GM11168 (cell line): Measurements from ENCODE around the gene FBXO41.

Experiments
- in situ Hi-C: fragments of 300-500 bp; cut with MboI; formaldehyde crosslinking; loops from one replicate; pipeline ENCODE4 v1.12.0; 2022; ENCODE audit warnings: low sequenced_read_pairs; ENCODE audit not compliant: unreplicated experiment

The FBXO41 gene

DNA sequence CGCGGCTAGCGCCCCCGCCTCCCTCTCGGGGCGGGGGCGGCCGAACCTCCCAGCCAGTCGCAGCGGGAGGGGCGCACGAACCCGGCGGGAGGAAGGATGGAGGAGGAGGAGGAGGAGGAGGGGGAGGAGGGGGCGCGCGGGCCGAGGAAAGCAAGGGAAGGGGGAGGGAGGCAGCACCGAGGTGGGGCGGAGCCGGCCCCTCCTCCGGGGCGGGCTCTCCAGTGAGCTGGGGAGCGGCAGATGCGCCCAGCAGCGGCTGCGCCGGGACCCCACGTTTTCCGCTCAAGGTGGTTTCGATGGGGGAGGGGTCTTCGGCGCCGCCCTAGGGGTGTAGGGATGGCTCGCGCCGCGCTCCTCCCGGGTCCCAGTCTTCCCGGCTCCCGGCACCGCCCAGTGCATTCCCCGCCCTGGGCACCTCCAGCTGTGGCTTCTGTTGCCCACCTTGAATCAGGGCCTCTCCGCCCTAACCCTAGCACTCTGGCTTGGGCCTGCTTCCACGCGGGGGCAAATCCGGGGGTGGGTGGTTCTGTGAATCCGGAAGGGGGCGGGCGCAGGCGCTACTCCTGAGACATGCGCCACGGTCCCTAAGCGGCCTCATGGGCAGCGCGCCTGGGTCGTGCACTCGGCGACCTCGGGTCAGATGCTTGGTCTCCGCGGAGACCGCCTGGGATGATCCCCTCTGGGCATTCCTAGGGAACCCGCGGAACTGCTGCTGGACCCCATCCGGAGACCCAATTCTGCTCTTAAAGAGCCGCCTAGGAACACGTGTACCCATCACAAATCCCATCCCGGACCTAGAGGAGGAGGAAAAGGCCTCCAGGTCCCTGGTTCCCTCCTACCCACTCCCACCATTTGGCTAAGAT, at the start of gene FBXO41:
TSS of gene FBXO41 (minus strand) at position 183 of the 863 bp plus-strand sequence. CDS start 14,848 bp downstream, outside the sequence.
- in situ Hi-C loops: no loop called here

DNA sequence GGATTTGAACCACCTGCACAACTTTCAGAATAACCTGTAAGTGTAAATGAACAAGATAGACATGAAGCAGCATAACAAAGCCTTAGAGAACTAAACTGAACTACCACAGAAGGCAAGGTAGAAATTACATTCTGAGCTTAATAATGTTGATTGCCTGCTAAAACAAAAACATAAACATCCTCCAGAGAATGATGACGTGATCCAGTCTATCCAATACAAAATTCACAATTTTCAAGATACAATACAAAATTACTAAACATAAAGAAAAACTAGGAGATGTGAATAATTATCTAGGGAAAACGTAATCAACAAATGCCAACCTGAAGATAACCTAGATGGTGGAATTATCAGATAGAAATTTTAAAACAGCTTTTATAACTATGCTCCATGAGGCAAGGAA, 49.8 kb upstream of the FBXO41 start:
- in situ Hi-C loops: no loop called here

DNA sequence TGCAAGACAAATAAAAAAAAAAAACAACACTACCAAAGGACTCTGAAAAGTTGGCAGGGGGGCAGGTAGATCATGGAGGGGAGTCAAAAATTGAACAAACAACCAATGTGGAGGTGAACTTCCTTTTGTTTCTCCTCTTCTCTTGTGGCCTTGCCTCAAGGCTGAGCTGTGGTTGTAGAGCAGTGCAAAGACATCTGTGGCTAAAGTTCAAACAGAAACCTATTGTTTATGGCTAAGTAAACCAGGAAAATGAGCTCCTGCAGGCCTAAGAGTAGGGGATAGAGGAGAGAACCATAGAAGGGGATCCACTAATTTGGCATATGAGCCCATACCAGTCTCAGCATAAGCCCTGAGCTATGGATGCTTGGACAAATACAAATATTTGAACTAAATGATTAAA, 49.3 kb upstream of the FBXO41 start:
- in situ Hi-C loops: no loop called here

GRCh38 chr2:73324126-73324725, 39.9 kb upstream of the FBXO41 start:
- in situ Hi-C loops: no loop called here

GRCh38 chr2:73323551-73323950, 39.3 kb upstream of the FBXO41 start:
- in situ Hi-C loops: no loop called here

- in situ Hi-C loops: no loop called here
Observed at GRCh38 chr2:73314441-73314840, 30.2 kb upstream of the FBXO41 start.

GRCh38 chr2:73307720-73308119, 23.4 kb upstream of the FBXO41 start:
- in situ Hi-C loops: no loop called here

DNA sequence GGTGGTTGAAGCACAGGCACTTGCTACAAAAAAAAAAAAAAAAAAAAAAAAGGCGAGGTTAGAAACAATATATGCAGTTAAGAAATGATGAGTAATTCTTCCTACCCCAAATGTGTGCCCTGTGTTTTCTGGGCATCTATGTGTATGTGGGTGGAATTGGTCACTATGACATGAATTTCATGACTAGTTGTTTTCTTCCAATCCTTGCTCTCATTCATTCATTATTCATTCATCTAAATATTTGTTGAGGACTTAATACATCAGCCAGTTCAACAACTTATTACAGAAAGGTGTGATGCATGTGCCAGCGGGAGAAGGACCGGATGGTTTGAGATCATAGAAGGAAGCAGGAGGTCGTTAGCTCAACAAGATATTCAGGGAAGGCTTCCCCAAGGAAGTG, 17.4 kb upstream of the FBXO41 start:
- in situ Hi-C loops: no loop called here

- in situ Hi-C loops: no loop called here
Observed at GRCh38 chr2:73300926-73301325, 16.6 kb upstream of the FBXO41 start.

DNA sequence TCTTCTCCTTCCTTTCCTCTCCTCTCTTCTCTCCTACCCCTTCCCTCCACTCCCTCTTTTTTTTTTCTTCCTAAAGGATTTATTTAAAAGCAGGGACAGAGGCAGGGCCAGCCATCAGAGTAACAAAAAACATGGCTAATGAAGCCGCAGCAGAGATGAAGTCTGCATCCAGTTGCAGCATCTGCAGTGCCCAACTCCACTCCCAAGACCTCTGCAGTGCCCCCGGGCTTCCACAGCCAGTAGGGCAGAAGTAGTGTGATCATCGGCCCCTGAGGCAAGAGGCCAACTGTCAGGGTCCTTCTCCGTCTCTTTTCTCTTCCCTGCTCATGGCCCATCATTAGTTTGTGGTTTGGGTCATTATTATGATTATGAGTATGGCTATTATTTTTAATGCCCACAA, 13.3 kb upstream of the FBXO41 start:
- in situ Hi-C loops: no loop called here

DNA sequence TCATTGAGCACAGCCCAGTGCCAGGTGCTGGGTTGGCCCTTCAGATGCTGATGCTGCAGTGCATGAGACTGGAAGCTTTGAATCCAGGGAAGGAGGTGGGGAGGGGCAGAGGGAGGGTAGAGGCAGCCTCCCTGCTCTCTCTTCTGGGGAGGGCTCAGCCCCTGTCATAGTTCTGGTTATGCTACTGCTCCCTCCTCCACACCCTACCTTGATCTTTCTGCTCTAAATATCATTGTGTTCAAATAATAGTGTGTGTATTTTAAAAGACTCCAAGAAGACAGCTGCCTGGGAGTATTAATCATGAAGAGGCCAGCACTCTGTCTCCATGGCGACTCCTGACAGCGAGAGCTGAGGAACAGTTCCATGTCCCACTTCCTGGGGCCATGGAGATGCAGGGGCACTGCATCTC, 12.9 kb upstream of the FBXO41 start:
- in situ Hi-C loops: no loop called here

DNA sequence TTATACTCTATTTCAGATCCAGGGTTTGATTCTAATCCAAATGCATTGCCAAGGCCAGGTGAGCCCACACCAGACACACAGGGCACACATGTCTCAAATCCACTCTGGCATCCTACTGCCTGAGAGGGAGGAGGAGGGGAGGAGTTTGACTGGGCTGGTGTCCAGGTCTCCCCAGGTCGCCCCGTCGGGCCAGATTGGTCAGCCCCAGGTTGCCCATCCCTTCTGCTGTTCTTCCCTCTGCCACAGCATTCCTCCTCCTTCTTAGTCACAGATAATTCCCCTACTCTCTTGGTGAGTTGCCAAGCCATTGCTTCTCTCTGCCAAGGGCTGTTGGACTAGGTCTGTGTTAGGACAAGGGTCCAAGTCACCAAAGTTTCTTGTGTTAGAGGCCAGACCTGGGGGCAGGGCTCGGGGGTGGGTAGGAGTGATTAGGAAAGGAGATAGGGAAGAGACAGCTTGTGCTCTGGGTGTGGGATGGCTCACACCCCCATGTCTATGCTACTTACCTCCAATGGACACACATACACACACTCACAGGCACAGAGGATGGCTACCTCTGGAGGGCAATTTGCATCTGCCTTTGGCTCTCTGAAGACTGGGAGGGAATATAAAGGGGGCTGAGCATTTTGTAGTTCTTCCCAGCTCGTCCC, 11.6 kb upstream of the FBXO41 start:
- in situ Hi-C loops: no loop called here

- in situ Hi-C loops: no loop called here
Observed at GRCh38 chr2:73294239-73294638, 10.0 kb upstream of the FBXO41 start.

DNA sequence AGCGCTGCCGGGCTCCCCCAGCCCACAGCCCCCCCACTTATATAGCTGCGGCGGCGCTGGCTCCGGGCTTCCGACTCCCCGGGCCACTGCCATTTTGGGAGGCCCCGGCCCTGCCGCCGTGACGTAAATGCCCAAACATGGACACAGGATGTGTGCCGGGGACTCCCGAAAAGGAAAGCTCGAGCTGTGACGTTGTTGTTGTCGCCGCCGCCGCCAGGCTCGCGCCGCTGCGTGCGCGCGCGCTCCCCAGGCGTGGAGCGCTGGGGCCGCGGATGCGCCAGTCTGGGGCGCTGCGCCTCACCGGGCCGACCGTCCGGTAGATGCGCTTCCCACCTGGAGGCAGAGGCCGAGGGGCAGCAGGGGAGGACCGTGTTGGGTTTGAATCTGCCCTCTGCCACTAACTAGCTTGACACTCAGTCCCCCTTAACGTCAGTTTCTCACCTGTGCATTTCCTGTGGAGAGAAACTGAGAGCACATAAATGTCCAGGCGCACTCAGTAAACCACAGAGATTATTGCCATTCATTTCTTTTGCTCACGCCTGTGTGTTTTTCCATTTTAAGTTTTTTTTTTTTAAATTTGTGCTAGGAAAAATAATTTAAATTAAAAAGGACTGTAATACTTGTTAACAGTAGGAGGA, 9.4 kb upstream of the FBXO41 start, which contains the start of gene EGR4:
TSS of gene EGR4 (minus strand) at position 15 of the 638 bp plus-strand sequence. CDS start 231 bp downstream, outside the sequence.
- in situ Hi-C loops: no loop called here

GRCh38 chr2:73292906-73293533, 8.7 kb upstream of the FBXO41 start:
- in situ Hi-C loops: no loop called here

DNA sequence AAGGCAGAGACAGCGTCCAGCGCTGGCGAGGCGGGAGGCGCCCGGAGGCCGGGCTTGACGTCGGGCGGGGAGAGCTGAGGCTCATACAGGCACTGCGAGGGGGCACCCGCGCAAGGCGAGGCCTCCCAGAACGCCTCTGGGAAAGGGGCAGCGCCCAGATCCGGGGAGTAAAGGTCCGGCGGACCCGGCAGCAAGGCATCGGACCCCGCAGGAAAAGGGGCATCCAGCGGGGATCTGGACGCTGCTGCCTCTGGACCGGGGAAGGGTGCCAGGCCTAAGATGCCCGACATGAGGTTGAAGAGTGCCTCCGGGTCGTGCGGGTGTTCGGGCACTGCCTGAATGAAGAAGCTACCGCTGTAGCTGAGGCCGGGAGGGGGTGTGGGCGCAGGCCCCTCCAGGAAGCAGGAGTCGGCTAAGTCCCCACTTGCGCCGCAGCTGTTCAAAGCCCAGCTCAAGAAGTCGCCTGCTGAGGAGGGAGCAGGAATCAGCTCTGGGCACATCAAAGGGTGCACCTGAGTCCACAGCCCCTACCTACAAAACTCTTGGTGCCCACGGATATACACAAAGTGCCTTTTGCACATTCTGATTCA, 8.1 kb upstream of the FBXO41 start:
- in situ Hi-C loops: no loop called here

DNA sequence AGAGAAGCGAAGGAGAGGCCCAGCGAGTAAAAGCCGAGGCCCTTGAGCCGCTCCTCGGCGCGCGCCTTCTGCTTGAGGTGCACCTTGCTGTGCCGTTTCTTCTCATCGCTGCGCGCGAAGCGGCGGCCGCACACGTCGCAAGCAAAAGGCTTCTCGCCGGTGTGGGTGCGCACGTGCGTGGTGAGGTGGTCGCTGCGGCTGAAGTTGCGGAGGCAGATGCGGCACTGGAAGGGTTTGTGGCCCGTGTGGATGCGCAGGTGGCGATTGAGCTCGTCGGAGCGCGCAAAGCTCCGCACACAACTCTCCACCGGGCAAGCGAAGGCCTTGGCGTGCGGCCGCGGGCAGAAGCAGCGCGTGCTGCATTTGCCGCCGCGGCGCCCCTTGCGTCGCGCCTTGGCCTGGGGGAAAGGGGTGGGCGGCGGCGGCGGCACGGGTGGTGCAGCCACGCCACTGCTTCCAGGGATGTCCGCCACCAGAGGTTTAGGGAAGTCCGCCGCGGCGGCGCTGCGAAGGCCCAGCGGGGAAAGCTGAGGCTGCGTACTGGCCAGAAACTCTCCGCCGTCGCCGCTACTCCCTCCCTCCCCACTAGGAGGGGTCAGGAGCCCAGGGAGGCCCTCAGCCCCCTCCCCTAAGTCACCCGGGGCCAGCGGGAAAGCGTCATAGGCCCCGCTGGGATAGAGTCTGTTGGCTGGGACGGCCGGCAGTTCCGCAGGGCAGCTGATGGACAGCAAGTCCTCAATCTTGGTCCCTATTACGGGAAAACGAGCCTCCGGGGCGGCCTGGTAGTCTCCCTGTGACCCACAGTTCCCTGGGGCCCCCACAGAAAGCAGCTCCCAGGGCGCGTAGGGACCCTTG, 7.4 kb upstream of the FBXO41 start:
- in situ Hi-C loops: no loop called here

- in situ Hi-C loops: no loop called here
Observed at GRCh38 chr2:73291093-73291460, 6.8 kb upstream of the FBXO41 start.
